GM21381 (cell line): ENCODE data around the gene IL19.

Experiments
- ATAC-seq: cut with Tn5 transposase; IDR thresholded peaks from one replicate; pipeline ENCODE4 v1.9.1; 2021; ENCODE audit warnings: mild to moderate bottlenecking, moderate library complexity; ENCODE audit not compliant: unreplicated experiment

The IL19 gene

DNA sequence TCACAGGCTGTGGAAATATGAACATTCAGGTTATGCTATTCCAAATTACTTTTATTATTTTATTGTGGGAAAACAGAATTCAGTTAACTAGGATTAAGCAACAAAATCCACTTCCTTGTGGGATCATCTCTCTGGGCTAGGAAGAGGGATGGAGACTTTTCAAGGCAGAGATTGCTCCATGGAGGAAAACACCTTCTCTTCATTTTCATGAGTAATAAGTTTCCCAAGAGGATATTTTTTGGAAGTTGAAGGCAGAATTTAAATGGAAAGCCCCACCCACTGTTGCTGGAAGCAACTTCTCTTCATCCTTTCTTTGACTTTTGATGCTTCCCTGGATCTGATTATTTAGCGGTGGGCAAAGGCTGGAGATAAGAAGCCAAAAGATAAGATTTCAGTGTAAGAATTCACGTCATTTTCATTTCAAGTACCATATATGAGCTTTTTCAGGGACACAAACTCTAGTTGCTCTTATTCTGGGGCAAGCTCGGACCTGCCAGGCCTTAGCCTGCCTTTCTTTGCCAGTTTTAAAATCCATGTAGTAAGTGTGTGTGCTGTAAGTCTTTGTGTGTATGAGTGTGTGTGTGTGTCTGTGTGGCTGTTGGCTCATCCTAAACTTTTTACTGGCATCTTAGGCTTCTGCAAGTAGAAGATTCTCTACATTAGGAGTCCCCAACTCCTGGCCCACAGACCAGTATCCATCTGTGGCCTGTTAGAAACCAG lies 114.9 kb downstream of the IL19 start:
- ATAC-seq: no peak

DNA sequence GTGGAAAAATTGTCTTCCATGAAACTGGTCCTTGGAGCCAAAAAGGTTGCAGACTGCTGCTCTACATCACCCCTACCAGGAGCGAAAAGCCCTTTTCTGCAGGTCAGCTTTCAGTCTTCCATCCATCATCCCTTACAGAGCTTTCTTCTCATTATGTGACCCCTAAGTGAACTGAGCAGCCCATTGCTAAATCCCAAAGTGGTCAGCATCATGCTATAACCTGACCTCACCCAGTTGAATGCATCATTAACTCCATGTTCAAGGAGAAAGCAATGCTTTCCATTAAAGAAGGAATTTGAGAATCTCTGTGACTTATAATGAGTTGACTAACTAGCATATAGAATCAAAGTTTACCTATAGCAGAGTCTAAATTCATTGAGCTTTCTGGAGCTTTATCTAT lies 116.3 kb downstream of the IL19 start:
- no peak for ATAC-seq

DNA sequence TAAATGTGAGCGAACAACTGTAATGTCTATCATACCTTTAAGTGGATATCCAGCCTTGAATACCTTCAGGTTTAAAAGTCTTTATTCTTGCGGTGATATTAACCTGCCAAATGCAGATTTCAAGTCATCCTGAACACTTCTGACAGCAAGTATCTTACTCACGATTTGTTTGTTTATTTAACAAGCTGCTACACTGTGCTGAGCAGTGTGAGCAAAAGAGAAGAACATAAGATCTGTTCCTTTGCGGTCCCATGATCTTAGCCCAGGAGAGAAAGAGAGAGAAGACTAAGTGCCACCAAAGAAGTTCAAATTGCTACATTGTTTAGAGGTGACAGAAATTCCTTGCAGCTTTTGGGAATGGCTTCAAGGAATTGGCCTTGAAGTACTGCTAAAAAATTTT lies 117.1 kb downstream of the IL19 start:
- no peak for ATAC-seq

GRCh38 chr1:206890125-206891060 lies 119.8 kb downstream of the IL19 start:
- no peak for ATAC-seq

- ATAC-seq: no peak
Measured at GRCh38 chr1:206891412-206891811, 120.8 kb downstream of the IL19 start.
